Measurements from ENCODE around the gene CBFA2T3. TPM values are rescaled to one million over a fixed set of nuclear protein-coding genes. Genes with fewer than 3 reads are reported as not detected.

Gene CBFA2T3
- total RNA-seq, 1 experiment from 2014 or later = 2.1 TPM

DNA sequence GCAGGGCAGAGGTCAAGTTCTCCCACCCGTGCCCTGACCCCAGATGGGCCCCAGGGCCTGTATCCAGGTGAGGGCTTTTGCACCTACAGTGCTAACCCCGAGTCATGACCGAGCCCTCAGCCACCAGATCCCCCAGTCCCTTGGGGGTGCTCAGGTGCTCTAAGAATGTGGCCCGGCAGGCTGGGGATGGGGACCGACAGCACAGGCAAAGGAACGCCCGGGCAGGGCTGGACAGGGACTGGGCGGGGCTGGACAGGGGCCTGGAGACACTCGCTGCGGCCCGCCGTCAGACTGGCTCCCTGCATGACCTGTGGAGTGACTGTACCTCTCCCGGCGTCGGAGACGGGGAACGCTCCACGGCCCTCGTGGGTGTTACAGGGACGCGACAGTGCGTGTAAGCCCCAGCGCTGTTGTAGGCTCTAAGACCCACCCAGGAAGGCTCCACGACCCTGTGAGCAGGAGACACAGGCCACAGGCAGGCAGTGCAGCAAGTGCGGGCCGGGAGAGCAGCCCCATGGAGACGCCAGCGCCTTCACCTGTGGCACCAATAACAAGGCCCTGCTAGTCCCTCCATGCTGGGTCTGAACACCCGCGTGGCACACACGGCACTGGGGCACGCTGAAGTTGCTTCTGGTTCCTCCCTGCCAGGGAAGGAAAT, 38.8 kb downstream of the CBFA2T3 start:
- Mint-ChIP-seq H3K36me3 (ENCODE audit: insufficient read depth, unreplicated experiment) (no peaks in the 10 kb centered on the region), H3K27ac (ENCODE audit: unreplicated experiment) (no peak overlapping the region), H3K4me1 (ENCODE audit: low read depth, unreplicated experiment) (no peaks in the 10 kb centered on the region), H3K4me3 (ENCODE audit: unreplicated experiment) (no peak overlapping the region), H3K27me3 (ENCODE audit: insufficient read depth, unreplicated experiment) (peaks cover 2% of the 10 kb centered on the region), H3K9me3 (ENCODE audit: unreplicated experiment) (no peaks in the 10 kb centered on the region)
- no peaks in the 10 kb centered on the region for H3K36me3 ChIP-seq (ENCODE audit: control insufficient read depth, insufficient read depth, low read length)
- BruUV-seq (replicated peaks) = no TSS peak
- ChIA-PET POLR2A (no interaction called here), CTCF (no interaction called here)
- H3K9me3 ChIP-seq = no peaks in the 10 kb centered on the region
- intact Hi-C loops (cut with micrococcal nuclease; ENCODE audit: unreplicated experiment) = no loop called here
- TF ChIP-seq, protein P1, sequence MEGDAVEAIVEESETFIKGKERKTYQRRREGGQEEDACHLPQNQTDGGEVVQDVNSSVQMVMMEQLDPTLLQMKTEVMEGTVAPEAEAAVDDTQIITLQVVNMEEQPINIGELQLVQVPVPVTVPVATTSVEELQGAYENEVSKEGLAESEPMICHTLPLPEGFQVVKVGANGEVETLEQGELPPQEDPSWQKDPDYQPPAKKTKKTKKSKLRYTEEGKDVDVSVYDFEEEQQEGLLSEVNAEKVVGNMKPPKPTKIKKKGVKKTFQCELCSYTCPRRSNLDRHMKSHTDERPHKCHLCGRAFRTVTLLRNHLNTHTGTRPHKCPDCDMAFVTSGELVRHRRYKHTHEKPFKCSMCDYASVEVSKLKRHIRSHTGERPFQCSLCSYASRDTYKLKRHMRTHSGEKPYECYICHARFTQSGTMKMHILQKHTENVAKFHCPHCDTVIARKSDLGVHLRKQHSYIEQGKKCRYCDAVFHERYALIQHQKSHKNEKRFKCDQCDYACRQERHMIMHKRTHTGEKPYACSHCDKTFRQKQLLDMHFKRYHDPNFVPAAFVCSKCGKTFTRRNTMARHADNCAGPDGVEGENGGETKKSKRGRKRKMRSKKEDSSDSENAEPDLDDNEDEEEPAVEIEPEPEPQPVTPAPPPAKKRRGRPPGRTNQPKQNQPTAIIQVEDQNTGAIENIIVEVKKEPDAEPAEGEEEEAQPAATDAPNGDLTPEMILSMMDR (IDR thresholded peaks at IDR 0.05; ENCODE audit: insufficient read depth in 1 of 2, low read depth in 1 of 2, low read length in 1 of 2, severe bottlenecking in 1 of 2, unreplicated experiment in 1 of 2) = no peak
- H3K4me1 ChIP-seq = peaks cover 4% of the 10 kb centered on the region; the same call in 1 of the 2 replicates
- peak in 1 of 2 experiments; percentile 36 for DNase-seq
- no peak overlapping the region for H3K4me3 ChIP-seq (ENCODE audit: low read depth, low read length)
- H3K27me3 ChIP-seq (replicated peaks; ENCODE audit: control insufficient read depth, insufficient read depth, low read length) = no peaks in the 10 kb centered on the region; the same call in 1 of the 2 replicates

DNA sequence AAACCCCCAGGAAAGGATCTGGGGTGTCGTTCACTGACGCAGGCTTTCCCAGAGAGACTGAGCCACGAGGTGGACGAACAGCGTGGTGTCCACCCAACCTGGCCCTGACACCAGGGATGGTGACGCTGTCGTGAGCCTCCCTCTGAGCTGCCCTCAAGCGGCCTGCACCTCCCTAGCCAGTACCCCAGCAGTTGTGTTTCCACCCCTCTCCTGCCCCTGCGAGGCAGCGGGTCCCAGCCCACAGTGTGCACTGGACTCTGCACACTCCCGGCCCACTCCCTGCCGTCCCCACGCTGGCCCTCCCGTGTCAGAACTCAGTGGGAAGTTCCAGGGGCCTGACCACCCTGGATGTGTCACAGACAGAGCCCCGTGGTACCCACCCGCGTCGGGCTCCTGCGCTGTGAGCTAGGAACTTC, 39.8 kb downstream of the CBFA2T3 start:
- TF ChIP-seq, protein P1 (IDR thresholded peaks at IDR 0.05; ENCODE audit: insufficient read depth in 1 of 2, low read depth in 1 of 2, low read length in 1 of 2, severe bottlenecking in 1 of 2, unreplicated experiment in 1 of 2) = no peak
- no peaks in the 10 kb centered on the region for H3K36me3 ChIP-seq (ENCODE audit: control insufficient read depth, insufficient read depth, low read length)
- no peaks in the 10 kb centered on the region for H3K9me3 Mint-ChIP-seq (ENCODE audit: unreplicated experiment)
- H3K9me3 ChIP-seq = no peaks in the 10 kb centered on the region
- no peaks in the 10 kb centered on the region for H3K4me1 Mint-ChIP-seq (ENCODE audit: low read depth, unreplicated experiment)
- H3K4me1 ChIP-seq = peaks cover 4% of the 10 kb centered on the region; the same call in 1 of the 2 replicates
- DNase-seq = no peak
- no peaks in the 10 kb centered on the region for H3K36me3 Mint-ChIP-seq (ENCODE audit: insufficient read depth, unreplicated experiment)
- BruUV-seq (replicated peaks) = no TSS peak
- H3K4me3 ChIP-seq (ENCODE audit: low read depth, low read length) = no peak overlapping the region
- intact Hi-C loops (cut with micrococcal nuclease; ENCODE audit: unreplicated experiment) = no loop called here
- POLR2A ChIA-PET = no interaction called here
- no peak overlapping the region for H3K27ac Mint-ChIP-seq (ENCODE audit: unreplicated experiment)
- peaks cover 2% of the 10 kb centered on the region for H3K27me3 Mint-ChIP-seq (ENCODE audit: insufficient read depth, unreplicated experiment)
- no peak overlapping the region for H3K4me3 Mint-ChIP-seq (ENCODE audit: unreplicated experiment)
- H3K27me3 ChIP-seq (replicated peaks; ENCODE audit: control insufficient read depth, insufficient read depth, low read length) = no peaks in the 10 kb centered on the region; the same call in 1 of the 2 replicates
- CTCF ChIA-PET = no interaction called here

DNA sequence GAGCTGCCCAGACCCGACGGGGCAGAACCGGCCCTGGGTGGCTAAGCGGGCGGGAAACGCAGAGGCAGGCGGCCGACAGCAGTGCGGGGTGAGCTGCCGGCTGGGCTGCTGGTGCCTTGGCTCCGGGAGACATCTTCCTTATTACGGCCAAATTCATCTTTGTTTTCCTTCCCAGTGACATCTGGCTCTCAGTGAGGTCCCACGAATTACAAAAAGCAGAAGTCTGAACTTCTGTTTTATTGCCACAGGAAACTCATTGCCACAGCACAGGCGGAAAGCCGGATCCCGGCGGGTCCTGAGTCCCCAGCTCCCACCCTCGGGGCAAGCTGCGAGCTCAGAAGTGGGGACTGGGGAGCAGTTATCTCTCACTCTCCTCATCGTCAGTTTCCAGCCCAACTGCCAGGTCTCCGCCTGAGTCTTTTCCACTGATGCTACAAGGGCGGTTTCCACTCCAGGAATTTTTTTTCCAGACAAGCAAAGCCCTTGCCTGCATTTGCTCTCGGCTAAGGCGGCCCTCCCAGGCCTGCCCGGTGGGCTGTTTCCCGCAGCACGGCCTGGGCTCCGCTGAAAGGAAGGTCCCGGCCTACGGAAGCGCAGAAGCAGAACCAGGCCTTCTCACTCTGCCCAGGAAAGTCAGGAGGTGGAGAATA, 40.3 kb downstream of the CBFA2T3 start:
- Mint-ChIP-seq H3K27me3 (ENCODE audit: insufficient read depth, unreplicated experiment) (peaks cover 2% of the 10 kb centered on the region), H3K9me3 (ENCODE audit: unreplicated experiment) (no peaks in the 10 kb centered on the region), H3K4me1 (ENCODE audit: low read depth, unreplicated experiment) (no peaks in the 10 kb centered on the region), H3K36me3 (ENCODE audit: insufficient read depth, unreplicated experiment) (no peaks in the 10 kb centered on the region), H3K27ac (ENCODE audit: unreplicated experiment) (no peak overlapping the region), H3K4me3 (ENCODE audit: unreplicated experiment) (no peak overlapping the region)
- Histone ChIP-seq H3K9me3 (no peaks in the 10 kb centered on the region), H3K27me3 (replicated peaks; ENCODE audit: control insufficient read depth, insufficient read depth, low read length) (no peaks in the 10 kb centered on the region; the same call in 1 of the 2 replicates), H3K4me1 (peaks cover 4% of the 10 kb centered on the region; the same call in 1 of the 2 replicates), H3K36me3 (ENCODE audit: control insufficient read depth, insufficient read depth, low read length) (no peaks in the 10 kb centered on the region), H3K4me3 (ENCODE audit: low read depth, low read length) (no peak overlapping the region)
- TF ChIP-seq, protein P1 (IDR thresholded peaks at IDR 0.05; ENCODE audit: insufficient read depth in 1 of 2, low read depth in 1 of 2, low read length in 1 of 2, severe bottlenecking in 1 of 2, unreplicated experiment in 1 of 2) = no peak
- POLR2A ChIA-PET = no interaction called here
- intact Hi-C loops (cut with micrococcal nuclease; ENCODE audit: unreplicated experiment) = no loop called here
- no peak for DNase-seq
- BruUV-seq (replicated peaks) = no TSS peak
- CTCF ChIA-PET = no interaction called here

All from Caco-2 (cell line).